H9 (cell line): ENCODE data around the gene ZNF444. TPM values are rescaled to one million over a fixed set of nuclear protein-coding genes. Genes with fewer than 3 reads are reported as not detected.

ENCODE experiments used
- DNase-seq: peaks from one replicate; pipeline ENCODE4 v3.0.0-alpha.2; 2017
- H2AFZ ChIP-seq: one replicate; pipeline ENCODE4 v1.6.1; 2013; ENCODE audit warnings: mild to moderate bottlenecking, low read length, control low read depth, moderate library complexity
- H2AK5ac ChIP-seq: 2 replicates; pipeline ENCODE4 v1.6.1; 2013; ENCODE audit warnings: low read length, control low read depth, mixed read lengths; ENCODE audit not compliant: insufficient read length
- H2BK120ac ChIP-seq: one replicate; pipeline ENCODE4 v1.6.1; 2013; ENCODE audit warnings: low read depth, mild to moderate bottlenecking, low read length, control low read depth, inconsistent platforms; ENCODE audit not compliant: poor library complexity, severe bottlenecking
- H2BK12ac ChIP-seq: 2 replicates; pipeline ENCODE4 v1.6.1; 2013; ENCODE audit warnings: low read length, control low read depth, mixed read lengths, low read depth; ENCODE audit not compliant: insufficient read length
- H2BK15ac ChIP-seq: 2 replicates; pipeline ENCODE4 v1.6.1; 2013; ENCODE audit warnings: low read depth, low read length, control low read depth
- H2BK20ac ChIP-seq: one replicate; pipeline ENCODE4 v1.6.1; 2013; ENCODE audit warnings: low read depth, mild to moderate bottlenecking, low read length, control low read depth, inconsistent platforms; ENCODE audit not compliant: poor library complexity, severe bottlenecking
- H2BK5ac ChIP-seq: 2 replicates; pipeline ENCODE4 v1.6.1; 2013; ENCODE audit warnings: low read length, control low read depth, mixed read lengths; ENCODE audit not compliant: insufficient read length
- H3K14ac ChIP-seq: 2 replicates; pipeline ENCODE4 v1.6.1; 2013; ENCODE audit warnings: low read length, control low read depth; ENCODE audit not compliant: insufficient read depth
- H3K18ac ChIP-seq: 2 replicates; pipeline ENCODE4 v1.6.1; 2013; ENCODE audit warnings: low read depth, mild to moderate bottlenecking, mixed read lengths, low read length, control low read depth; ENCODE audit not compliant: insufficient read length
- H3K23ac ChIP-seq: 2 replicates; pipeline ENCODE4 v1.6.1; 2013; ENCODE audit warnings: low read length, control low read depth, mixed read lengths, low read depth; ENCODE audit not compliant: insufficient read length
- H3K23me2 ChIP-seq: 2 replicates; pipeline ENCODE4 v1.6.1; 2013; ENCODE audit warnings: low read depth, mild to moderate bottlenecking, mixed read lengths, low read length, control low read depth; ENCODE audit not compliant: insufficient read length, poor library complexity, severe bottlenecking
- H3K27ac ChIP-seq: 2 replicates; pipeline ENCODE4 v1.5.1; 2013; ENCODE audit warnings: low read length, control low read depth, mixed read lengths, low read depth; ENCODE audit not compliant: insufficient read length
- H3K27me3 ChIP-seq: 2 replicates; pipeline ENCODE4 v1.6.1; 2013; ENCODE audit warnings: low read length, control low read depth, inconsistent platforms; ENCODE audit not compliant: insufficient read depth
- H3K4ac ChIP-seq: 2 replicates; pipeline ENCODE4 v1.6.1; 2013; ENCODE audit warnings: low read depth, mild to moderate bottlenecking, control low read depth, inconsistent platforms, low read length, moderate library complexity
- H3K4me1 ChIP-seq: 2 replicates; pipeline ENCODE4 v1.6.1; 2013; ENCODE audit warnings: low read length, control low read depth, inconsistent platforms; ENCODE audit not compliant: insufficient read depth
- H3K4me2 ChIP-seq: 2 replicates; pipeline ENCODE4 v1.6.1; 2013; ENCODE audit warnings: low read length, control low read depth, mixed read lengths; ENCODE audit not compliant: insufficient read length, insufficient read depth
- H3K56ac ChIP-seq: 2 replicates; pipeline ENCODE4 v1.6.1; 2013; ENCODE audit warnings: low read depth, mild to moderate bottlenecking, mixed read lengths, low read length, control low read depth; ENCODE audit not compliant: insufficient read length
- H3K79me1 ChIP-seq: 2 replicates; pipeline ENCODE4 v1.6.1; 2013; ENCODE audit warnings: low read depth, mild to moderate bottlenecking, moderate library complexity, low read length, control low read depth, inconsistent platforms; ENCODE audit not compliant: insufficient read depth, poor library complexity, severe bottlenecking
- H3K79me2 ChIP-seq: 2 replicates; pipeline ENCODE4 v1.6.1; 2013; ENCODE audit warnings: low read length, control low read depth, inconsistent platforms; ENCODE audit not compliant: insufficient read depth
- H3K9ac ChIP-seq: 2 replicates; pipeline ENCODE4 v1.6.1; 2013; ENCODE audit warnings: low read length, control low read depth, mixed read lengths; ENCODE audit not compliant: insufficient read length; ENCODE audit errors: extremely low read depth
- H3K9me3 ChIP-seq: one replicate; pipeline ENCODE4 v1.6.1; 2013; ENCODE audit warnings: low read depth, low read length, inconsistent platforms; ENCODE audit not compliant: control insufficient read depth
- H3T11ph ChIP-seq: one replicate; pipeline ENCODE4 v1.6.1; 2013; ENCODE audit warnings: mild to moderate bottlenecking, low read length, control low read depth, inconsistent platforms
- H4K20me1 ChIP-seq: one replicate; pipeline ENCODE4 v1.6.1; 2013; ENCODE audit not compliant: control insufficient read depth, insufficient read length, insufficient read depth
- H4K5ac ChIP-seq: 2 replicates; pipeline ENCODE4 v1.6.1; 2013; ENCODE audit warnings: low read depth, mild to moderate bottlenecking, mixed read lengths, low read length, control low read depth; ENCODE audit not compliant: insufficient read length
- H4K8ac ChIP-seq: replicated peaks from 2 replicates; pipeline ENCODE4 v1.6.1; 2013; ENCODE audit warnings: low read length, control low read depth, mixed read lengths, low read depth; ENCODE audit not compliant: insufficient read length
- H4K91ac ChIP-seq: 2 replicates; pipeline ENCODE4 v1.6.1; 2013; ENCODE audit warnings: low read depth, mild to moderate bottlenecking, moderate library complexity, mixed read lengths, low read length, control low read depth; ENCODE audit not compliant: insufficient read length
- H3K27ac Mint-ChIP-seq, 3 experiments: 2 replicates in 2 of 3; 3 replicates in 1 of 3; pipeline ENCODE4 v1.8.0; 2020 to 2021; ENCODE audit warnings: mixed read lengths in 3 of 3, mild to moderate bottlenecking in 1 of 3, moderate library complexity in 1 of 3
- H3K27me3 Mint-ChIP-seq: 2 replicates; pipeline ENCODE4 v1.8.0; 2021; ENCODE audit warnings: low read depth, mild to moderate bottlenecking, moderate library complexity, mixed read lengths
- H3K36me3 Mint-ChIP-seq, 3 experiments: 2 replicates in 2 of 3; 3 replicates in 1 of 3; pipeline ENCODE4 v1.8.0; 2020 to 2021; ENCODE audit warnings: low read depth in 3 of 3, mixed read lengths in 3 of 3; ENCODE audit not compliant: insufficient read depth in 1 of 3
- H3K4me1 Mint-ChIP-seq, 2 experiments: 2 replicates each; pipeline ENCODE4 v1.8.0; 2020; ENCODE audit warnings: mixed read lengths in 2 of 2
- H3K4me3 Mint-ChIP-seq, 2 experiments: 2 replicates in 1 of 2; 3 replicates in 1 of 2; pipeline ENCODE4 v1.8.0; 2020 to 2021; ENCODE audit warnings: mild to moderate bottlenecking in 2 of 2, mixed read lengths in 2 of 2, moderate library complexity in 1 of 2
- H3K9me3 Mint-ChIP-seq, 2 experiments: 2 replicates in 1 of 2; 3 replicates in 1 of 2; pipeline ENCODE4 v1.8.0; 2020; ENCODE audit warnings: mild to moderate bottlenecking in 2 of 2, mixed read lengths in 2 of 2, moderate library complexity in 1 of 2
- WGBS: extraction: QIAGEN DNeasy Blood & Tissue Kit; methylation state at CpG from one replicate; pipeline ENCODE4 v1.1.7; 2013; ENCODE audit warnings: missing lambda C conversion rate, low lambda C conversion rate, mixed read lengths; ENCODE audit not compliant: insufficient read length; ENCODE audit errors: extremely low coverage; 5-methylcytosine and 5-hydroxymethylcytosine counted together
- total RNA-seq: library from RNA; stranded (reverse); gene quantifications from 2 replicates; pipeline ENCODE4 v1.2.1, GENCODE V29; 2021
- TF ChIP-seq, protein P1 (sequence below): fragments of 200-600 bp; sonication (generic); conservative IDR thresholded peaks from 3 replicates; pipeline ENCODE4 v1.8.0; 2021; ENCODE audit warnings: antibody characterized with exemption, mild to moderate bottlenecking

ZNF444 gene
- total RNA-seq, 1 experiment from 2014 or later, result 49.7 TPM

DNA sequence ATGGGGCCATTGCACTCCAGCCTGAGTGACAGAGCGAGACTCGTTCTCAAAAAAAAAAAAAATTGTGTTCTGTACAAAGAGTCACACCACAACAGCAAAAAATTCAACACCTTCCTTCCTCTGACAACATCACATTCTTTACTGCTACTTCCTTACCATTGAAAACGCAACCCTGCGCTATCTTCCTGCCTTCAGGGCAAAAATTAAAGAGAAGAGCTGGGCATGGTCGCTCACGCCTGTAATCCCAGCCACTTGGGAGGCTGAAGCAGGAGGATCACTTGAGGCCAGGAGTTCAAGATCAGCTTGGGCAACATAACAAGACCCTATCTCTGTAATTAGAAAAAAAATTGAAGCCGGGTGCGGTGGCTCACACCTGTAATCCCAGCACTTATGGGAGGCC, 9.4 kb upstream of the ZNF444 start:
- no peak overlapping the region for H3K4me2 ChIP-seq
- no peak overlapping the region for H3K27ac ChIP-seq
- H3K9me3 Mint-ChIP-seq, result peaks cover 0 to 1% of the 10 kb centered on the region in 2 experiments; a peak in 2 of 5 replicates
- peaks cover 2% of the 10 kb centered on the region; the same call in 1 of the 2 replicates for H3K27me3 Mint-ChIP-seq
- H3K4me1 Mint-ChIP-seq, result peaks cover 23 to 24% of the 10 kb centered on the region in 2 experiments
- H2BK20ac ChIP-seq, result no peak overlapping the region
- peak overlapping the region in 1 of 3 experiments; percentile 67; a peak in 2 of 7 replicates for H3K27ac Mint-ChIP-seq
- H2BK15ac ChIP-seq, result no peak overlapping the region
- H3K79me1 ChIP-seq, result no peaks in the 10 kb centered on the region
- H2AFZ ChIP-seq, result no peak overlapping the region
- no peak overlapping the region for H2BK5ac ChIP-seq
- H2AK5ac ChIP-seq, result no peak overlapping the region
- no peak overlapping the region for H4K5ac ChIP-seq
- H3K14ac ChIP-seq, result no peak overlapping the region
- no CpG with 5 or more reads among the region's 8 CpGs for WGBS
- H3K23ac ChIP-seq, result no peak overlapping the region
- no peak overlapping the region for H4K91ac ChIP-seq
- no peak for DNase-seq
- H3K9ac ChIP-seq, result no peak overlapping the region
- H2BK120ac ChIP-seq, result no peak overlapping the region
- no peak overlapping the region for H3K56ac ChIP-seq
- H3K9me3 ChIP-seq, result no peaks in the 10 kb centered on the region
- no peak overlapping the region for H2BK12ac ChIP-seq
- no peaks in the 10 kb centered on the region for H3K27me3 ChIP-seq
- no peak overlapping the region for H3K4me3 Mint-ChIP-seq
- H3T11ph ChIP-seq, result no peak overlapping the region
- no peak overlapping the region for H3K4ac ChIP-seq
- no peaks in the 10 kb centered on the region for H3K79me2 ChIP-seq
- no peaks in the 10 kb centered on the region for H3K36me3 Mint-ChIP-seq
- H3K4me1 ChIP-seq, result peaks cover 4% of the 10 kb centered on the region; the same call in 1 of the 2 replicates
- TF ChIP-seq, protein P1, sequence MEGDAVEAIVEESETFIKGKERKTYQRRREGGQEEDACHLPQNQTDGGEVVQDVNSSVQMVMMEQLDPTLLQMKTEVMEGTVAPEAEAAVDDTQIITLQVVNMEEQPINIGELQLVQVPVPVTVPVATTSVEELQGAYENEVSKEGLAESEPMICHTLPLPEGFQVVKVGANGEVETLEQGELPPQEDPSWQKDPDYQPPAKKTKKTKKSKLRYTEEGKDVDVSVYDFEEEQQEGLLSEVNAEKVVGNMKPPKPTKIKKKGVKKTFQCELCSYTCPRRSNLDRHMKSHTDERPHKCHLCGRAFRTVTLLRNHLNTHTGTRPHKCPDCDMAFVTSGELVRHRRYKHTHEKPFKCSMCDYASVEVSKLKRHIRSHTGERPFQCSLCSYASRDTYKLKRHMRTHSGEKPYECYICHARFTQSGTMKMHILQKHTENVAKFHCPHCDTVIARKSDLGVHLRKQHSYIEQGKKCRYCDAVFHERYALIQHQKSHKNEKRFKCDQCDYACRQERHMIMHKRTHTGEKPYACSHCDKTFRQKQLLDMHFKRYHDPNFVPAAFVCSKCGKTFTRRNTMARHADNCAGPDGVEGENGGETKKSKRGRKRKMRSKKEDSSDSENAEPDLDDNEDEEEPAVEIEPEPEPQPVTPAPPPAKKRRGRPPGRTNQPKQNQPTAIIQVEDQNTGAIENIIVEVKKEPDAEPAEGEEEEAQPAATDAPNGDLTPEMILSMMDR, result no peak
- no peak overlapping the region for H3K18ac ChIP-seq
- H4K20me1 ChIP-seq, result no peaks in the 10 kb centered on the region
- H4K8ac ChIP-seq, result no peak overlapping the region
- H3K23me2 ChIP-seq, result no peaks in the 10 kb centered on the region
